ENCODE measurements around the gene PTAFR.
"Not testable (repeated sequence)": the region's sequence is repeated elsewhere in the genome, so short reads cannot be mapped to it uniquely, and the experiment has no call there.

Gene PTAFR

GRCh38 chr1:28144203-28145135, 32.0 kb downstream of the PTAFR start:
- no peak for DNase-seq (ENCODE audit: low read depth)

- DNase-seq (ENCODE audit: low read depth): no peak
Observed at GRCh38 chr1:28143496-28144202, 32.8 kb downstream of the PTAFR start.

- DNase-seq (ENCODE audit: low read depth): no peak
Observed at GRCh38 chr1:28141685-28142084, 34.8 kb downstream of the PTAFR start.

GRCh38 chr1:28139866-28140265, 36.6 kb downstream of the PTAFR start:
- DNase-seq (ENCODE audit: low read depth): not testable (repeated sequence)

- DNase-seq (ENCODE audit: low read depth): no peak
Observed at GRCh38 chr1:28139025-28139712, 37.3 kb downstream of the PTAFR start.

- no peak for DNase-seq (ENCODE audit: low read depth)
Observed at GRCh38 chr1:28136922-28137613, 39.4 kb downstream of the PTAFR start.

- no peak for DNase-seq (ENCODE audit: low read depth)
Observed at GRCh38 chr1:28136169-28136921, 40.1 kb downstream of the PTAFR start.

- DNase-seq (ENCODE audit: low read depth): no peak
Observed at GRCh38 chr1:28135371-28136168, 40.9 kb downstream of the PTAFR start.

- no peak for DNase-seq (ENCODE audit: low read depth)
Observed at GRCh38 chr1:28134651-28135207, 41.8 kb downstream of the PTAFR start.

- no peak for DNase-seq (ENCODE audit: low read depth)
Observed at GRCh38 chr1:28132171-28133167, 44.0 kb downstream of the PTAFR start.

- DNase-seq (ENCODE audit: low read depth): no peak
Observed at GRCh38 chr1:28130901-28131300, 45.6 kb downstream of the PTAFR start.

- no peak for DNase-seq (ENCODE audit: low read depth)
Observed at GRCh38 chr1:28129150-28129549, 47.3 kb downstream of the PTAFR start.

- DNase-seq (ENCODE audit: low read depth): no peak
Observed at GRCh38 chr1:28127617-28128257, 48.8 kb downstream of the PTAFR start.

- no peak for DNase-seq (ENCODE audit: low read depth)
Observed at GRCh38 chr1:28126783-28127490, 49.6 kb downstream of the PTAFR start.

- DNase-seq (ENCODE audit: low read depth): no peak
Observed at GRCh38 chr1:28126212-28126611, 50.3 kb downstream of the PTAFR start.

- DNase-seq (ENCODE audit: low read depth): no peak
Observed at GRCh38 chr1:28123461-28123961, 53.0 kb downstream of the PTAFR start.

- DNase-seq (ENCODE audit: low read depth): no peak
Observed at GRCh38 chr1:28122183-28122582, 54.3 kb downstream of the PTAFR start.

Measured in stimulated activated CD8-positive, alpha-beta memory T cell treated with anti-CD3 and anti-CD28 coated beads, Interleukin-7, amount 100 ng/mL, for 24 hours (primary cell).